HG03108 (cell line): Measurements from ENCODE around the gene FAM83F.

Source experiments
- ATAC-seq: cut with Tn5 transposase; IDR thresholded peaks from one replicate; pipeline ENCODE4 v1.9.1; 2021; ENCODE audit warnings: moderate library complexity; ENCODE audit not compliant: unreplicated experiment

The FAM83F gene

DNA sequence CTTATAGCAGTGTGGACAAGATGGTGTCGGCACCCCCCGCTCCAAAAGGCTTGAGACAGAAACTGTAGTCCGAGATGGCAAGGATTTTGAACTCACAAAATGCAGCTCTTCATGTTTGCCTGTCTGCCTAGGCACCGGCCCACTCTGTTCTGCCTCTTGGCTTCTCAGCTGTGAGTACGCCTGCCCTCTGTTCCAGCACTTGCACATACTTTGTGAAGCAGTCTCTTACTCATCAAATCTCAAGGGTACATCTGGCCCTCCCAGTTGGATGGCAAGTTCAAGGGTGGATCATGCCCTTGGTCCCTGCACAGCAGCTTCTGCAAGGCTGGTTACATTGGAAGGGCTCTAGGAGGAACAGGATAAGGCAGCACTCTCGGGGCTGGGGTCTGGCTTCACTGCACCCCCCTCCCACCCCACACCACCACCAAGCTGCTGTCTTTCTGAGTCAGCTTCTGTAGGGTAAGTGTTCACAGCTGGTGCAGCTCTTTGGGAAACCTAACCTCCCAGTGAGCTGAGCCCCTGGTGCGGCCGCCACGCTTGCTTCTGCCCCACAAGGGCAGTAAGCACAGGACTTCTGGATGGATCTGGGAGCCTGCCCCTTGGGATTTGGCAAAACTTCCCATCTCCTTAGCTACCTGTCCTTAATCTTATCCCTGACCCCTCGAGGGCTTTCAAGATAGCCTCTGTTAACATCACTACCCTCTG lies 37.2 kb downstream of the FAM83F start:
- ATAC-seq = no peak

- ATAC-seq = no peak
These were observed 39.0 kb downstream of the FAM83F start for GRCh38 chr22:40033586-40034380.

DNA sequence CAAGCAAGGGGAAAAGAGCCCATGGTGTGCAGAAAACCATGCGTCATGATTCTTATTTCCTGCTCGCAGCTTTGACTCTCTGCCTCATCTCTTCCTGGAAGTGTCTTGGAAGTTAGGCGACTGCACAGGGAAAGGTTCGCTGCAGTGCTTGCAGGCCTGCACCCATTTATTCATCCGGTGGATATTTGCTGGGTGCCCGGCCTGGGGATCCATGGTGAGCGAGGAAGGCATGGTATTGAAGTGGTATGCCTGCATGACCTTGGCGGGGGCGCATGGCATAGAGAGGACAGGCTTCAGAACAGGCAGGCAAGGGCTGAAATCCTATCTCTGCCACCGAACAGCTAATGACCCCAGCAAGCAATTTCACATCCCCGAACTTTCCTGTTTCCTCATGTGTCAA lies 40.6 kb downstream of the FAM83F start:
- ATAC-seq = no peak

DNA sequence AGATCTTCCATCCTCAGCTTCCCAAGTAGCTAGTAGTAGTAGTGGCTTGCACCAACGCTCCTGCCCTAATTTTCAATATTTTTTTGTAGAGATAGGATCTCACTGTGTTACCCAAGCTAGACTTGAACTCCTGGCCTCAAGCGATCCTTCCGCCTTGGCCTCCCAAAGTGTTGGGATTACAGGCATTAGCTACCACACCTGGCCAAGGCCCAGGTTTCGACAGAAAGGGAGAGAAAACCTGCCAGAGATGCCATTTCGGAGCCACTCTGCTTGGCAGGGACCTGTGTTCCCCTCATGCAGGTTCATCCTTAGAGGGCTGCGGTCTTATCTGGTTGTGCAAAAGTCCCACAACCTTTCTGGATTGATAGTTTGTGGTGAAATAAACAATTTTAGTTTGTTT lies 41.4 kb downstream of the FAM83F start:
- no peak for ATAC-seq

DNA sequence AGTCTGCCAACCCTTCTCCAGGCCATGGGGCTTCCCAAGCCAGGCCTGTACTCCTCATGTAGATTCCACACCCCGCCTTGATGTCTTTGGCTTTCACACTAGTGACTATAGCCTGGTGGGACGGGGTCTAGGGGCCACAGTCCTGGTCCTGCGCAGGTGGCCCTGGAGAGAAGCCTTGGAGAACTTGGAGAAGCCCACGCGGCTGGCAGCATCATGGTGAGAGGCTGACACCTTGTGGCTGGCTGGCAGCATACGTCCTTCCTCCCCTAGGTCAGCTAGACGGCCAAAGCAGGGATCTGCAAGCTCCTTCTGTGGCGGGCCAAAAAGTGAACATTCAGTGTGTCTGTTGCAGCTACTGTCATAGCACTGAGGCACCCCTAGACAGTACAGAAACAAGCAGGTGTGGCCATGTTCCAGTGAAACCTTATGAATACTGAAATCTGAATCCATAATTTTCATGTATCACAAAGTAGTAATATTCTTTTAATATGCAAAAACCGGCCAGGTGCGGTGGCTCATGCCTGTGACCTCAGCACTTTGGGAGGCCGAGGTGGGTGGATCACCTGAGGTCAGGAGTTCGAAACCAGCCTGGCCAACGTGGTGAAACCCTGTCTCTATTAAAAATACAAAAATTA lies 42.0 kb downstream of the FAM83F start:
- no peak for ATAC-seq

DNA sequence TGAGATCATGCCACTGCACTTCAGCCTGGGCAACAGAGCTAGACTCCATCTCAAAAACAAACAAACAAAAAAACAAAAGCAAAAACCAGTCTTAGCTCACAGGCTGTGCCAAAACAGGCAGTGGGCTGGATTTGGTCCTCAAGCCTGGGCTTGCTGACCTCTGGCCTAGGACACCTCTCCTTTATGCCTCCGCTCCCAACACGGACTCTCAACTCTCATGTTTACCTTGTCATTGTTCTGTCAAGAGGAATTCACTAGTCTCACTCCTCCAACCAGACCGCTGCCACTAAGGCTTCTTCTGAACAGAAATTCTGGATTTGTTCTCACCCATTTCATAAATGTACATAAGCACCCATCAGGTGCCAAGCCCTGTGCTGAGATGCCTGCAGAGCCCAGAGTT lies 42.6 kb downstream of the FAM83F start:
- no peak for ATAC-seq

GRCh38 chr22:40039482-40040115 lies 44.8 kb downstream of the FAM83F start:
- ATAC-seq = no peak

DNA sequence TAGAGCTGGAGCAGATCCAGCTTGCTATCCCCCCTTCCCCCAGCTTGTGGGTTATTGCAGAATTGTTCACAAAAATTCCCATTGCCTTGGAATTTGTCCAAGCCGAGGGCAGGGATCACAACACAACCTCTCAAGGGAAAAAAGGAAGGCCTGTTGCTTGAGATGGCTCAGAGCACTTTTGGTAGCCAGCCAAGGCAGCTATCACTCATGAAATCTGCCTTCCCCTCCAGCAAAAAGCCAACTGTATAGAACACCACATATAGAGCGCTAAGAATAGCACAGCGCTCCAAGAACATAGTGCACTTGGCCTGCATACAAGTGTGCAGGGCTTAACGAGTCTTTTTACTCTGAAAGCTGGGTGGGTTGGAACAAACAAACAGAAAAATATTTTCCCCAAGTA lies 46.2 kb downstream of the FAM83F start:
- no peak for ATAC-seq

- ATAC-seq = no peak
These were observed 46.8 kb downstream of the FAM83F start for GRCh38 chr22:40041366-40042137.

- no peak for ATAC-seq
These were observed 47.6 kb downstream of the FAM83F start for GRCh38 chr22:40042312-40042711.

- ATAC-seq = no peak
These were observed 48.3 kb downstream of the FAM83F start for GRCh38 chr22:40043081-40043480.

DNA sequence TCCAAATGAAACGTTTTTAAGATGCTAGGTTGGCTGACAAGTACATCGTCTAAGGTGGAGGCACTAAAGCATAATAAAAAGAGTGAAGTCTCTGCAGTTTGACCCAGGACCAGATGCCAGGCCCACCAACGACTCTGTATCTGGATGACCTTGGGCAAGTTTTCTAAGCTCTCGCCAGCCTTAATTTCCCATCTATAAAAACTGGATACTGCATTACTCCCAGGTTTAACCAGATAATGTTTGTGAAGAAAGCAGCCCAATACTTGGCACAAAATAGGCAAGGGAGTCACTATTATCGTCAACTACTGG lies 49.0 kb downstream of the FAM83F start:
- ATAC-seq = no peak

DNA sequence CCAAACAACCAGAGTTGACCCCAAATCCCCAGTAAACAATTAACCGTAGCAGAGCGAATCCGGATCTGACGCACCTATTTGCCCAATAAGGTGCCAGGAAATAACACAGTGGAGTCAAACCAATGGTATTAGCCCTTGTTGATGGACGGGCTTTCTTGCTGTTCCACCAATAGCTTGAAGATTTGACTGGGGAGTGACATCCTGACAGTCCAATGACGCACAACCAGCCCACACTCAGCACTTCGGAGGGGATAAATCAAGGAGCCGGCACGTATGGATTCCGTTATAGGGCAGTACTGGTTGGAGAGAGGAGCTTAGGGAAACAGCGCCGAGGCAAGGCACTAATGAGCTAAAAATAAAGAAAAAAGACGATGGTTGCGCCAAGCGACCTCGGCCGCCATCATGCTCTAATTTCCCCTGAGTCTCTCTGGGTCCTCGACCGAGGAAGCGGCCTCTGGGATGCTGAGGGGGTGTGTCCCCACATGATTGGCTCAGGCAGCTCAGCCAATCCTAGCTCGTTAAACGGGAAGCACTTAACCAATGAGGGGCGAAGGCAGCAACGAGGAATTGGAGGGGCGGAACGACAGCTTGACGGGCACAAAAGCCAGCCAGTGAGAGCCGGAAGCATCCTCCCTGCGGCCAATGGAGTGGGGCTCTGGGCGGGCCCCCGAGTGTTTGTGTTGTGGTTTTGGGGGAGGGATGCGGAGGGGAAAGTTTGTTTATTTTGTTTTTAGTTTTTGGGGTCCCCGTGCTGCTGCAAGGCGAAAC lies 49.5 kb downstream of the FAM83F start:
- peak; percentile 76 for ATAC-seq

GRCh38 chr22:40044870-40045834 lies 50.4 kb downstream of the FAM83F start:
- ATAC-seq = peak; percentile 21

DNA sequence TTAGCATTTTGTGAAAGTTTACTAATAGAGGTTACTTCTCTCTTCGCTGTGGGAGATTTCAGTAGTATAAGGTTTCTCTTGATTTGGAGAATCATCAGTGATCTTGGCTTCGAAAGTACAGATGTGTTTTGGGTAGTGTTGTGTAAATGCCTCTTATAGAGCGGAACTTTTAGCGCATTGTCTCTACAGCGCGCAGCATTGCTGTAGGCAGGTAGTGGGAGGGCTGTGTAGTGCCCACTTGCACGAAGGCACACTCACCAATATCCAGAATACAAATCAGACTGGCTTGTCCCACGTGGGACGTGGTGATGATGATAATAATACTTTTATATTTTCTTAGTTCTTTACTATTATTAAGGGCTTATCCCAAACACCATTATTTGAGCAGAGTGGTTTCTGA lies 51.4 kb downstream of the FAM83F start:
- no peak for ATAC-seq

DNA sequence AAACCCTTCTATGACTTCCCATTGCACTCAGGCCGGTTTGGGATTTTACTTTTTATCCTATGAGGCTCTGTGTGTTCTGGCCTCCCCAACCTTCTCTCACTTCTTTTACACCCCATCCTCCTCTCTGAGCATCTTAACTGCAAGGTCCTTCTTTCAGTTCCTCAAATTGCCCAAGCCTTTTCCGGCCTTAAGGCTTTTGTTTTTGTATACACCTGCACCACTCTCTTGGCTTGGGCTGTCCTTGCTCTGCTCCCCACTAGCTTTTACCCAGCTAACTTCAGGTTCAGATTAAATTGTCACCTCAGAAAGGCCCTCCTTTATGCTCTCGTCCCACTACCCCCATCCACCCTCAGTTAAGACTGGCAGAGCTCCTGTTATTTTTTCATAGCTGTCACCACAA lies 55.5 kb downstream of the FAM83F start:
- peak; percentile 71 for ATAC-seq

DNA sequence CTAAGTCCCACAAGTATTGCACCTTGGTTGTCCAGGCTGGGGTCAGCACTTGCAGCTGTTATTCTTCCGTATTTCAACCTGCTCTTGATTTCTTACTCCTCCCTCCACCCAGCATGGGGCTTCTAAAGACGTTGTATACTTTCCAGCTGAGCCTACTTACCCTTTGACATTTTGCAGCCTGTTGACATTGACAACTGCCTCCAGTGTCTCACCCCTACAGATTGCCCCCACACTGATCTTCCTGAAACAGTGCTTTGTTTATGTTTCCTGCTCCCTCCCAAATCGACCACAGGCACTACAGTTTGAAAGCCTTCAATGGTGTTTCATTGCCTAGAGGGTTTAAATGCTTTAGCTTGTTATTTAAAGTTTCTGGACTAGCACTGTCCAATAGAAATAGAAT lies 56.6 kb downstream of the FAM83F start:
- no peak for ATAC-seq

DNA sequence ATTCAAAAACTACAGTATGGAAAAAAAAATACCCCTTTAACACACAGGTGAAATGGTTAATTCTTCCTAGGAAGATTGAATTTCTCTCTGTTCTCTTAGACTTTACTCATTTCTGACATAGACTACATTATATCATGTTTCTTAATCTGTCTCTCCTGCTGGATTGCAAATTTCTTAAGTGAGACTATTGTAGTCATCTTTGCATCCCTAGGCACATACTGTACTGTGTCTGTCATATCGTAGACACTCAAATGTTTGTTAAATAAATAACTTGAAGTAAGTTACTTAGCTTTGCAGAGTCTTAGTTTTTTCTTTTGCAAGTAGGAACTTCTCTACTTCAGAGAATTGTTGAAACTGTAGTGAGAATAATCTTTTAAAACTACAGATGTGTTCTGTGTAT lies 58.7 kb downstream of the FAM83F start:
- ATAC-seq = no peak

DNA sequence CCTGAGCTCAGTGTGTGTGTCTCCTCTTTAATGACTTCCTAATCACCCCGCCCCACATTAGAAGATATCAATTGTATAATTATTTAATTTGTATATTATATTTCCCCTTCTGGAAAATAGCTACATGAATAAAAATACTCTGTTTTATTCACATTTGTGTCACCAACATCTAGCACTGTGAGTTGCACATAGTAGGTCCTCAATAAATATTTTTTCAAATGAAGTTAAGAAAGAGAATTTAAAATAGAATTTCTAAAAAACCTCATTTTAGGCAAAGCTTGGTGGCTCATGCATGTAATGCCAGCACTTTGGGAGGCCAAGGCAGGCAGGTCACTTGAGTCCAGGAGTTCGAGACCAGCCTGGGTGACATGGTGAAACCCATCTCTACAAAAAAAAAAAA lies 59.7 kb downstream of the FAM83F start:
- ATAC-seq = no peak
